ENCODE results near the gene SH3GL1. TPM values are rescaled to one million over a fixed set of nuclear protein-coding genes. Genes with fewer than 3 reads are reported as not detected.

The SH3GL1 gene
- total and polyA plus RNA-seq, 11 donors = 14.4 to 43.6 (median 22.2) TPM

- intact Hi-C loops (cut with DNase I) = no loop called here
- Histone ChIP-seq H3K36me3 (peaks cover 0 to 51% (median 8%) of the 10 kb centered on the region in 9 donors), H3K27ac (peak overlapping the region in 1 of 12 donors; percentile 37), H3K9me3 (no peaks in the 10 kb centered on the region), H3K27me3 (no peaks in the 10 kb centered on the region), H3K4me1 (peaks cover 4 to 37% (median 33%) of the 10 kb centered on the region in 12 donors), H3K4me3 (no peak overlapping the region)
- TF ChIP-seq, protein P1, sequence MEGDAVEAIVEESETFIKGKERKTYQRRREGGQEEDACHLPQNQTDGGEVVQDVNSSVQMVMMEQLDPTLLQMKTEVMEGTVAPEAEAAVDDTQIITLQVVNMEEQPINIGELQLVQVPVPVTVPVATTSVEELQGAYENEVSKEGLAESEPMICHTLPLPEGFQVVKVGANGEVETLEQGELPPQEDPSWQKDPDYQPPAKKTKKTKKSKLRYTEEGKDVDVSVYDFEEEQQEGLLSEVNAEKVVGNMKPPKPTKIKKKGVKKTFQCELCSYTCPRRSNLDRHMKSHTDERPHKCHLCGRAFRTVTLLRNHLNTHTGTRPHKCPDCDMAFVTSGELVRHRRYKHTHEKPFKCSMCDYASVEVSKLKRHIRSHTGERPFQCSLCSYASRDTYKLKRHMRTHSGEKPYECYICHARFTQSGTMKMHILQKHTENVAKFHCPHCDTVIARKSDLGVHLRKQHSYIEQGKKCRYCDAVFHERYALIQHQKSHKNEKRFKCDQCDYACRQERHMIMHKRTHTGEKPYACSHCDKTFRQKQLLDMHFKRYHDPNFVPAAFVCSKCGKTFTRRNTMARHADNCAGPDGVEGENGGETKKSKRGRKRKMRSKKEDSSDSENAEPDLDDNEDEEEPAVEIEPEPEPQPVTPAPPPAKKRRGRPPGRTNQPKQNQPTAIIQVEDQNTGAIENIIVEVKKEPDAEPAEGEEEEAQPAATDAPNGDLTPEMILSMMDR (IDR thresholded peaks at IDR 0.05) = no peak
- TF ChIP-seq POLR2A (IDR thresholded peaks at IDR 0.05) = no peak
- WGBS, 4 donors = 83 to 92% (median 91%) methylated on average over 13 of the region's 13 CpGs
- ATAC-seq = no peak
- peak in 1 of 5 donors; percentile 42 for DNase-seq
Observed at GRCh38 chr19:4386041-4386782, 14.1 kb downstream of the SH3GL1 start.

DNA sequence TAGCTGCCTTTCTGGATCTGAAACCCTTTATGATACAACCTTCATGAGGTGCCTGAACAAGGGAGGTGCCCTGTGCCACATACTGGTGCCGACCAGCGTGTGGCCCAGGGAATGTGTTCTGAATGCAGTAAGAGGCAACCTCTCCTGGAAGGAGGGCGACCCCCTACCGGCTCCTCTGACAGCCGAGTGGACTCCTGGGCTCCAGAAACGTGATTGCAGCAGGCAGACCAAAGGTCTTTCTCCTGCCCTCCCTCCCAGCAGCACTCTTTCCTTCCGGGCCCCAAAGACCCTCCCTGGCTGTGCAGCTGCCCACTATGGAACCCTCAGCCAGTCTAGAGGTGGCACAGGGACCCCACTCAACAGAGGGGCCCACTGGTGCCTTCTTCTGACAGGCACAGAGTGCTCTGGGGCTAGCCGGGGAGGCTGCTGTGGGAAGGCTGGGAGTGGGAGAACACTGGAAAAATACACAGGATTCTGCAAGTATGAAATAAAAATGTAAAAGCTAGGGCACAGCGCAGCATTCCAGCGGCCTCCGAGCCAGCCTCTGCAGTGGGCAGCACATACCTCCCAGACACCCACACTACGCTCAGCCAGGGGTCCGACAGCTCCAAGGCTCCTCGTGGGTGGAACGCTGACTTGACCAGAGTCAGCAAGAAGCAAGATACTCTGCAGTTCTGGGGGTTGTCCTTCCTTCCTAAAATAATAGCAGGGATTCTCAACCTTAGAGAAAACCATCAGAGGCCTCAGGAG is 14.9 kb downstream of the SH3GL1 start:
- 81 to 89% (median 88%) methylated on average over 14 to 15 of the region's 15 CpGs for WGBS, 4 donors
- intact Hi-C loops (cut with DNase I) = no loop called here
- no peaks in the 10 kb centered on the region for H3K9me3 ChIP-seq
- ATAC-seq = no peak
- no peaks in the 10 kb centered on the region for H3K27me3 ChIP-seq
- DNase-seq = peak in 1 of 5 donors; percentile 14
- TF ChIP-seq, protein P1 (IDR thresholded peaks at IDR 0.05) = no peak
- no peak for TF ChIP-seq POLR2A (IDR thresholded peaks at IDR 0.05)
- peak overlapping the region in 1 of 12 donors; percentile 18 for H3K27ac ChIP-seq
- H3K4me3 ChIP-seq = no peak overlapping the region
- peaks cover 0 to 51% (median 8%) of the 10 kb centered on the region in 9 donors for H3K36me3 ChIP-seq
- H3K4me1 ChIP-seq = peaks cover 0 to 34% (median 29%) of the 10 kb centered on the region in 12 donors

- Histone ChIP-seq H3K27me3 (no peaks in the 10 kb centered on the region), H3K4me3 (peak overlapping the region in 3 of 12 donors; percentile 1 to 25 (median 10)), H3K36me3 (peaks cover 0 to 28% (median 5%) of the 10 kb centered on the region in 9 donors), H3K27ac (peak overlapping the region; percentile 7 to 85 (median 70)), H3K4me1 (peaks cover 4 to 53% (median 41%) of the 10 kb centered on the region in 12 donors), H3K9me3 (no peaks in the 10 kb centered on the region)
- intact Hi-C loops (cut with DNase I) = no loop called here
- TF ChIP-seq, protein P1 (IDR thresholded peaks at IDR 0.05) = no peak
- TF ChIP-seq POLR2A (IDR thresholded peaks at IDR 0.05) = no peak
- 30 to 49% (median 36%) methylated on average over 17 of the region's 17 CpGs for WGBS, 4 donors
- ATAC-seq (peak; percentile 60 to 88 (median 70)), DNase-seq (peak; percentile 61 to 83 (median 70))
Observed at GRCh38 chr19:4380254-4380727, 20.1 kb downstream of the SH3GL1 start.
